Stimulated activated CD8-positive, alpha-beta memory T cell treated with anti-CD3 and anti-CD28 coated beads, Interleukin-7, amount 100 ng/mL, for 1 hour (primary cell): ENCODE measurements around the gene GPR137B.
"Not testable (repeated sequence)": the region's sequence is repeated elsewhere in the genome, so short reads cannot be mapped to it uniquely, and the experiment has no call there.

Source experiments
- DNase-seq, 2 donors: peaks; one replicate each; pipeline ENCODE4 v3.0.0-alpha.2; 2020; ENCODE audit warnings: low read depth in 2 of 2

Gene GPR137B

DNA sequence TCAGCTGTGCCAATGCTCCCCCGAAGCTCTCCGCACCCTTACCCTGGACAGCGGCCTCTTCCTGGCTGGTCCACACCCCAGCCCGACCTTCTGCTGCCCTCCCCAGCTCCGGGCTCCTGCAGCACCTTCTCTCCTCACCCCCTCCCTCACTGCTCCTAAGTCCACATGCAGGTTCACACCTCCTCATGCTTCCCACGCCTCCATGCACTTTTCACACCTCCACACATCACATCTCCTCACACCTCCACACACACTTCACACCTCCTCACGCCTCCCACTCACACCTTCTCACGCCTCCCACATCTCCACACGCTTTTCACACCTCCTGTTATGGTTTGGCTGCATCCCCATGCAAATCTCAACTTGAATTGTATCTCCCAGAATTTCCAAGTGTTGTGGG is 18.9 kb downstream of the GPR137B start:
- DNase-seq = no peak

DNA sequence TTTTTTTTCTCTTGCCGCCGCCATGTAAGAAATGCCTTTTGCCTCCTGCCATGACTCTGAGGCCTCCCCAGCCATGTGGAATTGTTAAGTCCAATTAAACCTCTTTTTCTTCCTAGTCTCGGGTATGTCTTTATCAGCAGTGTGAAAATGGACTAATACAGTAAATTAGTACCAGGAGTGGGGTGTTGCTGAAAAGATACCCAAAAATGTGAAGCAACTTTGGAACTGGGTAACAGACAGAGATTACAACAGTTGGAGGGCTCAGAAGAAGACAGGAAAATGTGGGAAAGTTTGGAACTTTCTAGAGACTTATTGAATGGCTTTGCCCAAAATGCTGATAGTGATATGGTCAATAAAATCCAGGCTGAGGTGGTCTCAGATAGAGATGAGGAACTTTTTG is 19.4 kb downstream of the GPR137B start:
- not testable (repeated sequence) for DNase-seq

DNA sequence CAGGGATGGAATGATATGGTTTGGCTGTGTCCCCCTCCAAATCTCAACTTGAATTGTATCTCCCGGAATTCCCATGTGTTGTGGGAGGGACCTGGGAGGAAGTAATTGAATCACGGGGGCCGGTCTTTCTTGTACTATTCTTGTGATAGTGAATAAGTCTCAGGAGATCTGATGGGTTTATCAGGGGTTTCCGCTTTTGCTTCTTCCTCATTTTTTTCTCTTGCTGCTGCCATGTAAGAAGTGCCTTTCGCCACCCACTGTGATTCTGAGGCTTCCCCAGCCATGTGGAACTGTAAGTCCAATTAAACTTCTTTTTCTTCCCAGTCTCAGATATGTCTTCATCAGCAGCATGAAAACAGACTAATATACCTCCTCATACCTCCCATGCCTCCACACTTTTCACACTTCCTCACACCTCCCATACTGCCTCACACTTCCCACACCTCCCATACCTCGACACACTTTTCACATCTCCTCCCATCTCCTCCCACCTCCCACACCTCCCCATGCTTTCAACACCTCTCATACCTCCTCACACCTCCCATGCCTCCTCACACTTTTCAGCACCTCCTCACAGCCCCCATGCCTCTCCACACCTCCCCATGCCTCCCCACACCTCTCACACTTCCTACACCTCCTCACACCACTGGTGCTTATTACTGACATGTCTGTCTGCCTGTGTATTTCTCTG is 21.3 kb downstream of the GPR137B start:
- no peak for DNase-seq

DNA sequence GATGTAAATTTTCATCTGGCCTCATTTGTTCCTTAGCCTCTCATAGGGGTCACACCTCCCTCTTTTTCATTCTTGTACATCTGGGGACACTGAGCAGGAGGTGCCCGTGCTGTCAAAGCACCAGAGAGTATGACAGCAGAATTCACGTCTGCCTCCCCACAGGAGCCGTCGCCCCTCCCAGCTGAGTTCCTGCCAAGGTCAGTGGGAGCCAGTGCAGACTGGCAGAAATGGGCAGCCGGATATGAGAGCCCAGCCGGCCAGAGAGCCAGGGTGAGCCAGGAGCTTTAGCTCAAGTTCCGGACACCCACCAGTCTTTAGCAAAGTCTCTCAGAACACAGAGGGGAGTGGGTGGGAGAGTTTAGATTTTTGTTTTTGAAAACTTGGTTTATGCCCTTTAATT is 21.9 kb downstream of the GPR137B start:
- no peak for DNase-seq

DNA sequence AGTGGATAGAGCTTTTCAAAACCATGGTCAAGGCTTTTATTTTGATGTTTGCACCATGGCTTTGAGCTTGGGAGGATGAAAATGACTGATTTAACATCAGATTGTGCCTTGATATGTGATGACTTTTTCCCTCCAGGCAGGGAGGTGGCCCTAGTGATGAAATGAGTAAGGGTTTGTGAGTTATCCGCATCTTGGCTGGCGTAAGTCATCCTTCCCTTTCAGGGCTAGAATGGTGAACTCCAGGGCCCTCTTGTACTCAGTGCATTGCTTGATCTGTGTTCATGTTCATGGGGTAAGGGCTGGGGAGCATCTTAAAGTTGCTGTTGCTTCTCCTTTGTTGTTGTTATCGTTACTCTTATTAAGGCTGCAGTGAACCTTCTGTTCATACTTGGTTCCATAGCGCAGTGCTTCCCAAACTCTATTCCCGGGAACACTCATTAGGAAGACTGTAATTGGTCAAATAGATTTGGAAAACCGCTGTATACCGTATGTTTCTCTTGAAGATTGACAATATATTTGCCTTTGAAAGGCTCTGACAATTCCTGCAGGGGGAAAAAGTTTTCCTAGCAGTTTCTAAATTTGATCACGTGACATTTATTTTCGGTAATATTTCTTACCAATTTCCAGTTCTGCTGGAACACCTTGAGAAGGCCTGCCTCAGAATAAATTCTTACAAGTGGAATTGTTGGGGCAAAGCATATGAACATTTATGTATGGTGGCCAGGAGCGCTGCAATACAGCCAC is 23.1 kb downstream of the GPR137B start:
- no peak for DNase-seq

DNA sequence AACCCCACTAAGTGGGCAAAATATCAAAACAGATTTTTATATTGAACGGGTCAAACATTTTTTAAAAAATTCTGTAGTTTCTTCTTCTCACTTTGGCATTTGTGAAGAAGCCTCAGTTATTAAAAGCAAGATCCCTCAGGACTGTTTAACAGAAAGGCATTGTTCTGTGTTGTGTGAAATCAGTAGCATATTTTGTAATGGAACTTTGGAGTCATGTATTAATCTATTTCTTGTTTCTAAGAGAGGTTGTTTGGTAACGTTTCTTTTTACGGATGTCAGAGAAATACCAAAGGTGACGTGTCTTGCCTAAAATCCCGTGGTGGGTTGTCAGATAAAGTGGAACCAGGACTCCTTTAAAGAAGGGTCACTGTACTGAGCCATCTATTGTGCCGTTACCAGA is 23.7 kb downstream of the GPR137B start:
- DNase-seq = no peak

DNA sequence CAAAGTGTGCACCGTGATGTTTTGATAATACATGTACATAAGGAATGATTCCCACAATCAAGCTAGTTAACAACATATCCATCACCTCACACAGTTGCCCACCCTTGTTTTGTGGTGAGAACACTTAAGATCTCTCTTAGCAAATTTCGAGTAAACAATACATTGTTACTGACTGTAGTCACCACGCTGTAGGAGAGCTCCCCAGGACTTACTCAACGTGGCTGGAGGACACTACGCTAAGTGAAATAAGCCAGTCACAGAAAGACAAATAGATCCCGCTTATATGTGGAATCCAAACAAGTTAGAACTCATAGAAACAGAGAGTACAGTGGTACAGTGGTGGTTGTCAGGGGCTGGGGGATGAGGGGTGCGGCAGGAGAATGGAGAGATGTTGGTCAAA is 24.8 kb downstream of the GPR137B start:
- no peak for DNase-seq

DNA sequence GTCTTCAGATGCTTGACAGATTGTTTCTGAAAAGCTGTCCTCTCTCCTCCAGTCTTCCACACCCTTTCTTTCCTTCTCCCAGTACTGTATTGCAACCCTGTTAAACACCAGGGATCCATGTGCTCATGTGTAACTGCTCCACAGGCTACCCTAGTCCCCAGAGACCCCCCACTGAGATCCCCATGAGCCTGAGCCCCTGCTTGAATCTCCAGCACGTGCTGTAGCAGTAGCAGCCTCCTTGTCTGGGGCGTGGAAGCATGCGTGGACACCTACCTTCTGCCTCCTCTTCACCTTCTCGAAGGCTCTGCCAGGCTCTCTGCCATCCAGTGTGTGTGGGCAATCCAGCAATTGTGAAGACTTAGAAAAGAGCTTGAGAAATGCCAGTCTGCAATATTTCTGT is 25.2 kb downstream of the GPR137B start:
- no peak for DNase-seq

DNA sequence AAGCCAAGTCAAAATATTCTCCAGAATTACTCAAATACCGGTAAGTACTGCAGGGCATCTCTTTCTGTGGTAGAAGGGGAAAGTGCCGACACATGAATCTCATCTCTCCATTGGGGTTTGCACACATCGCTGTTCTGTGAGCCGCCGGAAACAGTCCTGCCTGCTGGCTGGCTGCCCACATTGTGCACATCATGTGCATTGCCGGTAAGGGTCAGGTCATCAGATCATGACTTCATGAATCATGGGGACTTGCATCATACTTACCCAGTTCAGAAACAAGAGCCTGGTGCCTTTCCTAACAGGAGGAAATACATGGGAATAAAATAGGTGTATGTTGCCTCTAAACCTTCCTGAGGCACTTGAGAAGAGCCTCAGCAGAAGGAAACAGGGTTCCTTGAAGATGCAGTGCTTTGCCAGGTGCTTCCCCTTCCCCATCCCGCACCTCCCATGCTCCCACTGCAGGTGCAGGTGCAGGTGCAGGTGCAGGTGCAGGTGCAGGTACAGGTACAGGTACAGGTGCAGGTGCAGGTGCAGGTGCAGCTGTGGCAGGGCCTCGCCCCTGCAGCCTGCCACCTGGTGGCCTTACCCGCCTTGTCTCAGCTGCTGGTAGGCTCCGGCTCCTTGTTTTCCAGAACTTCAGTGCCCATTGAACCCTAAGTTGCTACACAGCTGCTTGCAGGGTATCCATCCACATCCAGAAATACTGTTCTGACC is 26.5 kb downstream of the GPR137B start:
- no peak for DNase-seq

DNA sequence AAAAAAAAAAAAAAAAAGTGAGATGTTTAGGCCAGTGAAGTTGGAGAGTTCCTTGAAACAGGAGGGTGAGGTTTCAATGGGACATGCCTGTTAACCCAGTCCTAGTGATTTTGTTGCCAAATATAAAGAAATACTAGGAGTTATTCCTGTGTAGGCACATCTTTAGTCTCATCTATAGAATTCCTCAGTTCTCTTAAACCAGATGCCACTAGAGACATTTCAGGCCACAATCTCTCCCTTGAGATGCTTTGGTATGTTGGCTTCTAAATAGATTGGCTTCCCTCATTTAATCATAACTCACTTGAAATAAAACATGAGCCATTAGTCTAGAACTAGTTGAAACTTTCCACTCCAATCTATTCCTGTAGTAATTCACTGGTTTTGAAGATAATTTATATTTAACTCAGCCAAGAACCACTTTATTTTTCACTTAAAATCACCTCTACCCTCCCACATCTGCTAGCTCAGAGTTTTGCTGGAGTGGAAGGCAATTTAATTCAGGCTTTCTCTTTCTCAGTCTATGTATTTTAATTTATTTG is 29.8 kb downstream of the GPR137B start:
- DNase-seq = no peak

DNA sequence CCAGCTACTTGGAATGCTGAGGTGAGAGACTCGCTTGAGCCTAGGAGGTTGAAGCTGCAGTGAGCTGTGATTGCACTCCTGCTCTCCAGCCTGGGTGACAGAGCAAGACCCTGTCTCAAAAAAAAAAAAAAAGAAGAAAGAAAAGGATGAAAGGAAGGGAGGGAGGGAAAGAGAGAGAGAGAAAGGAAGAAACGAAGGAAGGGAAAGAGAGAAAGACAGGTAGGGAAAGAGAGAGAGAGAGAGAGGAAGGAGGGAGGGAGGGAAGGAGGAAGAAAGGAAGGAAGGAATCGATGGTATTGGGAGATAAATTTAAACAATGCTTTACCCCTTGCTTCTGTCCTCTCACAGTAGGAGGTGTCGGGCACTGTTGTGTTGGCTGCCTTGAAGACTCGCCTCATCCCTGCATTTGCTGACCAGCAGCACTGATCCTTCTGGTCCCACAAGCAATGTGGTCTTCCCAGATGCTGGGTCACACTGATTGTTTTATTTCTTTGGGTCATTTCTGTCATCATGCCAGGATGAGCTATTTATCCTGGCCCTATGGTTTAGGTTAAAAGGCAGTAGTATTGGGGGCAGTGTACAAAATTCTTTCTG is 30.9 kb downstream of the GPR137B start:
- DNase-seq = no peak

DNA sequence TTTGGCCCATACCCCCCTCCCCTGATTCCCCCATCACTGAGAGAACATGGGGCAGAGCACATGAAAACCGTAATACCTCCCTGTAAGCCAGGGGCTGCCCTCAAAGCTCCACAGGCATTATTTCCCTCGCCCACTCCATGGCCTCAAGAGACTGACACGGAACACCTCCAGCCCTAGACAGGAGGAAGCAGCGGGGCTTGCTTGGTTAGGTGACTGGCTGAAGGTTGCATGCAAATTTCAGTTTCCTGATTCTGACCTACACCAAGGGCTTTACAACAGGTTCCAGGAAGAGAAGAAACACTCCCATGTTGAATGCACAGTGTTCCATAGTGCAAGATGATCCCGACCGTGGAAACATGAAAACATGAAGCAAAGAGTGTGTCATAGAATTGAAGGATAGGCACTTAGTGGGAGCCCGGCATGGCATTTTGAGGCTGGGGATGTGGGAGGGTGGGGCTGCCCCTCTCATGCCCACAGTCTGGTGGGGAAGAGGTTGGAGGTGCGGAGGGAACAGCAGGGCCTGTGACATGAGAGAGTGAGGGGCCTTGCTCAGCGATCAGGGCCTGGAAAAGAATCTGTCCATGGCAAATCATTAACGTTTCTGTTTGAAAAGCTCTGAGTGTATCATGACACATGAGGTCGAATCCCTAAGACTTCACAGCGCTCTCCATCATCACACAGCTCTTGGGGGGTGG is 33.5 kb downstream of the GPR137B start:
- no peak for DNase-seq

DNA sequence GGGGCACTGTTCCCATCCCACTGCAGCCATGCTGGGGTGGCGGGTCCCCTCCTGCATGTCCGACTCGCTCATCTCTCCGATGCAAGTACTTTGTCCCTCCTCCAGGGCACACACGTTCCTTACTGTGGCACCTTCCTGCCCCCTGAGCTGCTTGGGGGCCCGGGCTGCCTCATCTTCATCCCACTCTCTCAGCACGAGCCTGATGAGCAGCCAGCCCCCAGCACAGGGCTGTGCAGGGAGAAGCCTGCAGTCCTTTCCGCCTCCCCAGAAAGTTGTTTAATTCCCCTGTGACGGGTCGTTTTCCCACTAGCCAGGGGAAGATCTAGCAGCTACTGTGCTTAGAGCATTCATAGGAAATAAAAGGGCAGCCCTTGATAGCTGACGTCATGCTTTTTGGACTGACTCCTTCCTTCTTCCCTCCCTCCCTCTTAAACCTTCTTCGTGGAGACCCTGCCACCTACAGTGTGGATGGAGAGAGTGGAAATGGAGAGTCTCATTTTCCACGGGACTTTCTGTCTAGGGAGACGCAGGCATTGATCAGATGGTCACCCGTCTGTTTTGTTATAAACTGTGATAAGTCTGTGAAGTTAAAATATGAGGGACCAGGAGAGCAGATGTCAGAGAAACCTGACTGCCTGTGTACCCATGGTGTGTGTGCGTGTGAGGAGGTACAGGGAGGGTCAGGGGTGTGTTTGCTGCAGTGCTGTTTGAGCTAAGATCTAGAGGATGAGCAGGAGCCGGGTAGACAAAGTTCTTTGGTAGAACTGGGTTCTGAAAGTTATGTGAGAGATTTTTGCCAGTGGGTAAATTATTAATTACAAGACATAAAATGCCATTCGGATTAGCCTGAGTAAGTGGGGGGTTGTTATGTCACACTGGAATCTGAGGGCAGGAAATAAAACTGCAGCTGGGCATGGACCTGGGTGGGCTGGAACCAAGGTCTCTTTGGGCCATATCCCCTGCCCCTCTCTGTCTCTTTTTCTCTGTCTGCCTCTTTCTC is 34.3 kb downstream of the GPR137B start:
- DNase-seq = no peak

DNA sequence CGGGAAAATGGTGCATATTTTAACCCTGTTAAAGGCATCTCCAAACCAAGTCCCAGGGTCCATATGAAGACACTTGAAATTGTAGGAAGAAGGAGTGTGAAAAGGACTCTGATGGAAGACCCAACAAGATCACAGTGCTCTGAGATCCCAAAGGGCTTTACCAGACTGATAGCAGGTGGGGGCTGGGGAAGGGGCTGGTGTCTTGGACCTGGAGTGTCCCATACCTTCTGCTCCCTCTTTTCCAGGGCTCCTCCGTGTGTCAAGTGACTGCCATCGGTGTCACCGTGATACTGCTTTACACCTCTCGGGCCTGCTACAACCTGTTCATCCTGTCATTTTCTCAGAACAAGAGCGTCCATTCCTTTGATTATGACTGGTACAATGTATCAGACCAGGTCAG is 37.3 kb downstream of the GPR137B start:
- no peak for DNase-seq

DNA sequence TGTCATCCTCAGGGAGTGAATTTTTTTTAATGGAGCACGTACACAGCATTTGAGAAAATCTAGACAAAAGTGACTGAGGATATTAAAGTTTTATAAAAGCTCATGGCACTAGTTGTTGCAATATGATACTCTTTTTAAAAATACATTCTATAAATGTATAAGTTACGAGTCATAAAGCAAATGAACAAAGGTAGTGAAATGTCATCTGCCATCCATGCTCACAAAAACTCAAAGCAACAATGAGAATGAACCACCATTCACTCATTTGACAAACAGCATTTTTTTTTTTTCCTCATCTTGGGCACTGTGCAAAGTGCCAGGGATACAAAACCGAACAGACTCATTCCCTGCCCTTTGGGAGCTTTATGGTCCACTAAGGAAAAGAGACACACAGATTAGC is 38.7 kb downstream of the GPR137B start:
- DNase-seq = no peak

DNA sequence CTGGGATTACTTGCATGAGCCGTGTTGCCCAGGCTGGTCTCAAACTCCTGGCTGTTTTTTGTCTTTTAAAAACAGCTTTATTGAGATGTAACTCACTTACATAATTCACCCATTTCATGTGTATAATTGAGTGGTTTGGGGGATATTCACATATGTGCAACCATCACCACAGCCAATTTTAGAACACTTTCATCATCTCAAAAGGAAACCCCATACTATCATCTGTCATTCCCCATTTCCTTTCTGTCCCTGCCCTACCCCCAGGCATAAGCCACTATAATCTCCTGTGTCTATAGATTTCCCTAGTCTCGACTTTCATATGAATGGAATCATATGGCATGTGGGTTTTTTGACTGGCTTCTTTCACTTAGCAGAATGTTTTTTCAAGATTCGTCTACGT is 43.3 kb downstream of the GPR137B start:
- no peak for DNase-seq

DNA sequence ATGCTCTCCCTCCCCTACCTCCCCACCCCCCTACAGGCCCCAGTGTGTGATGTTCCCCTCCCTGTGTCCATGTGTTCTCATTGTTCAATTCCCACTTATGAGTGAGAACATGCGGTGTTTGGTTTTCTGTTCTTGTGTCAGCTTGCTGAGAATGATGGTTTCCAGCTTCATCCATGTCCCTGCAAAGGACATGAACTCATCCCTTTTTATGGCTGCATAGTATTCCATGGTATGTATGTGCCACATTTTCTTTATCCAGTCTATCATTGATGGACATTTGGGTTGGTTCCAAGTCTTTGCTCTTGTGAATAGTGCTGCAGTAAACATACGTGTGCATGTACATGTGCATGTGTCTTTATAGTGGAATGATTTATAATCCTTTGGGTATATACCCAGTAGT is 44.1 kb downstream of the GPR137B start:
- not testable (repeated sequence) for DNase-seq

DNA sequence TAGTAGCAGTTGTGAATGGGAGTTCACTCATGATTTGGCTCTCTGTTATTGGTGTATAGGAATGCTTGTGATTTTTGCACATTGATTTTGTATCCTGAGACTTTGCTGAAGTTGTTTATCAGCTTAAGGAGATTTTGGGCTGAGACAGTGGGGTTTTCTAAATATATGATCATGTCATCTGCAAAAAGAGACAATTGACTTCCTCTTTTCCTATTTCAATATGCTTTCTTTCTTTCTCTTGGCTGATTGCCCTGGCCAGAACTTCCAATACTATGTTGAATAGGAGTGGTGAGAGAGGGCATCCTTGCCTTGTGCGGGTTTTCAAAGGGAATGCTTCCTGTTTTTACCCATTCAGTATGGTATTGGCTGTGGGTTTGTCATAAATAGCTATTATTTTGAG is 45.7 kb downstream of the GPR137B start:
- DNase-seq = not testable (repeated sequence)

DNA sequence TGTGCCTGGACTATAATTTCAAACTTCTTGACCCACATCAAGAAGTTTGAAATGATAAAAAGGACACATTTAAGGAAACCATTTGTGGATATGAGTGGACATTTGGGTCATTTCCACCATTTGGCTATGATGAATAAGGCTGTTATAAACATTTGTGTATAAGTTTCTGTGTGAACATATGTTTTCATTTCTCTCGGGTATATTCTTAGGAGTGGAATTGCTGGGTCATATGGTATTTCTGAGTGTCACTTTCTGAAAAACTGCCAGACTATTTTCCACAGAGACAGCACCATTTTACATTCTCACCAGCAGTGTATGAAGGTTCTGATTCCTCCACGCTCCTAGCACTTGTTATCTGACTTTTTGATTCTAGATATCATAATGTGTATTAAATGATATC is 50.8 kb downstream of the GPR137B start:
- DNase-seq = no peak

DNA sequence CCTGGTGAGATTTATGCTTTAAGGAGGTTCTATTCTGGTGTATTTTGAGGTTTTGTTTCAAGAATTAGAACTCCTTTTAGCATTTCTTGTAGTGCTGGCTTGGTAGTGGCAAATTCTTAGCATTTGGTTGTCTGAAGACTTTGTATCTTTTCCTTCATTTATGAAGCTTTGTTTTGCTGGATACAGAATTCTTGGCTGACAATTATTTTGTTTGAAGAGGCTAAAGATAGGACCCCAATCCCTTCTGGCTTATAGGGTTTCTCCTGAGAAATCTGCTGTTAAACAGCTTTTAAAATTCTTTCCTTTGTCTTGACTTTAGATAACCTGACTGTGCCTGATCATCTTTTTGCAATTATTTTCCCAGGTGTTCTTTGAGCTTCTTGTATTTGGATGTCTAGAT is 58.6 kb downstream of the GPR137B start:
- no peak for DNase-seq
